A673 (cell line): ENCODE measurements around the gene ANP32B. TPM values are rescaled to one million over a fixed set of nuclear protein-coding genes. Genes with fewer than 3 reads are reported as not detected.

Experiments
- BruUV-seq: library from RNA; stranded (reverse); fragments of 400-500 nt; replicated peaks from 2 replicates; lab custom pipeline; 2021; lab: Mats Ljungman, UMichigan
- CTCF ChIA-PET: fragments of 300-600 bp; sonication (Branson Sonifier 250); formaldehyde crosslinking; loops from one replicate; lab custom pipeline; 2022; ENCODE audit warnings: antibody characterized with exemption; lab: Charles Lee
- POLR2A ChIA-PET: fragments of 300-600 bp; sonication (Branson Sonifier 250); formaldehyde crosslinking; loops from one replicate; lab custom pipeline; 2022; ENCODE audit warnings: antibody characterized with exemption; ENCODE audit not compliant: low non-redundant PET; lab: Charles Lee
- DNase-seq: peaks from one replicate; pipeline ENCODE4 v3.0.0-alpha.2; 2015; ENCODE audit warnings: low spot score
- H3K27ac ChIP-seq: fragments of 200-600 bp; sonication (generic); 2 replicates; pipeline ENCODE4 v1.5.1; 2016; ENCODE audit warnings: mixed run types, low read depth, mild to moderate bottlenecking, mixed read lengths, antibody characterized with exemption, low read length; ENCODE audit not compliant: poor library complexity, severe bottlenecking
- H3K27me3 ChIP-seq: fragments of 200-600 bp; sonication (generic); replicated peaks from 2 replicates; pipeline ENCODE4 v1.6.1; 2017; ENCODE audit warnings: mixed run types, low read depth, mild to moderate bottlenecking, mixed read lengths, antibody characterized with exemption, low read length; ENCODE audit not compliant: insufficient read depth, poor library complexity
- H3K36me3 ChIP-seq: fragments of 200-600 bp; sonication (generic); 2 replicates; pipeline ENCODE4 v1.6.1; 2016; ENCODE audit warnings: mixed run types, mild to moderate bottlenecking, mixed read lengths, antibody characterized with exemption, low read length; ENCODE audit not compliant: insufficient read depth, poor library complexity, severe bottlenecking
- H3K4me1 ChIP-seq: fragments of 200-600 bp; sonication (generic); 2 replicates; pipeline ENCODE4 v1.6.1; 2017; ENCODE audit warnings: mixed run types, mild to moderate bottlenecking, mixed read lengths, antibody characterized with exemption, low read length; ENCODE audit not compliant: insufficient read depth, poor library complexity, severe bottlenecking
- H3K4me3 ChIP-seq: fragments of 200-600 bp; sonication (generic); 2 replicates; pipeline ENCODE4 v1.5.1; 2016; ENCODE audit warnings: low read depth, mixed run types, mild to moderate bottlenecking, mixed read lengths, low read length; ENCODE audit not compliant: poor library complexity, severe bottlenecking
- H3K9me3 ChIP-seq: fragments of 200-600 bp; sonication (generic); 2 replicates; pipeline ENCODE4 v1.6.1; 2016; ENCODE audit warnings: mixed run types, low read depth, mild to moderate bottlenecking, mixed read lengths, antibody characterized with exemption, low read length; ENCODE audit not compliant: poor library complexity, severe bottlenecking
- EZH2 ChIP-seq: fragments of 200-600 bp; sonication (generic); IDR thresholded peaks from 2 replicates; pipeline ENCODE4 v1.6.1; 2017; ENCODE audit warnings: borderline replicate concordance, low read depth, mild to moderate bottlenecking, mixed read lengths, antibody characterized with exemption, low read length; ENCODE audit not compliant: poor library complexity, severe bottlenecking
- intact Hi-C: fragments of 100-400 bp; cut with micrococcal nuclease; formaldehyde crosslinking; loops from one replicate; pipeline ENCODE4 v1.10.0; 2022; ENCODE audit not compliant: unreplicated experiment
- total RNA-seq: library from RNA; stranded (reverse); gene quantifications from 2 replicates; pipeline ENCODE4 v1.2.3, GENCODE V29; 2021
- TF ChIP-seq, protein P1 (sequence below): fragments of 300-800, 200-600 bp; sonication (generic); conservative IDR thresholded peaks from 2 replicates; pipeline ENCODE4 v1.5.1; 2017; ENCODE audit warnings: low read depth, mild to moderate bottlenecking, antibody characterized with exemption, low read length, moderate library complexity, mixed read lengths

ANP32B gene
- total RNA-seq, 1 experiment from 2014 or later = 237 TPM

DNA sequence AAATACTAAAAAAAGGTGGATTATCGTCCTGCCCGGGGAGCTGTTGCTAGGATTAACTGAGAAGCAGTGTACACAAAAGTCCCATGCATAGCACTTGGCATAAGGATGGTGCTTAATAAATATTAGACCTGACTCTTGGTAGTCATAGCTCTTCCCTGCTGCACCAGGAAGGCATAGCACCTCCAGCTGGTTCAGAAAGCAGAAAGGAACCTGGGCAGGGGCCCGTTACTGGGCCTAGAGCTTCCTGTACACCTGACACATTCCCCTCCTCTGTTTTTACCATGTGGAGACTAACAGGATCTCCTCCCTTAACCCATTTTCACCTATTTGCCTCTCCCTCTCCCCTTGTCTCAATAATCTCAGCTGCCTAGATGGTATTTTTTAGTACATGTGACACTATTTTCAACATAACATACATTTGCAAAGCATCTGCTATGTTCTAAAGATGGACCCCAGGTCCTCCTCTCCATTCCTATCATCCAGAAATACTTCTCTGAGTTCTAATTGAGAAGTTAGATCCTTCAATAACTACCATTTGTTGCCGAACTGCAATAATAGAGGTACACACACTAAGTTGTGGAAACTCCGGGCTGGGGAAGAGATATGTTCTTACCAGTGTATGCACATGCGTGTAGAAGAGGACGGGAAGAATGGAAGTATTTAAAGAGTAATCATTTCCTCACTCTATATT lies 3.2 kb upstream of the ANP32B start:
- intact Hi-C loops = no loop called here
- DNase-seq = no peak
- H3K4me3 ChIP-seq = no peak overlapping the region
- H3K27ac ChIP-seq = no peak overlapping the region
- H3K36me3 ChIP-seq = no peaks in the 10 kb centered on the region
- TF ChIP-seq, protein P1, sequence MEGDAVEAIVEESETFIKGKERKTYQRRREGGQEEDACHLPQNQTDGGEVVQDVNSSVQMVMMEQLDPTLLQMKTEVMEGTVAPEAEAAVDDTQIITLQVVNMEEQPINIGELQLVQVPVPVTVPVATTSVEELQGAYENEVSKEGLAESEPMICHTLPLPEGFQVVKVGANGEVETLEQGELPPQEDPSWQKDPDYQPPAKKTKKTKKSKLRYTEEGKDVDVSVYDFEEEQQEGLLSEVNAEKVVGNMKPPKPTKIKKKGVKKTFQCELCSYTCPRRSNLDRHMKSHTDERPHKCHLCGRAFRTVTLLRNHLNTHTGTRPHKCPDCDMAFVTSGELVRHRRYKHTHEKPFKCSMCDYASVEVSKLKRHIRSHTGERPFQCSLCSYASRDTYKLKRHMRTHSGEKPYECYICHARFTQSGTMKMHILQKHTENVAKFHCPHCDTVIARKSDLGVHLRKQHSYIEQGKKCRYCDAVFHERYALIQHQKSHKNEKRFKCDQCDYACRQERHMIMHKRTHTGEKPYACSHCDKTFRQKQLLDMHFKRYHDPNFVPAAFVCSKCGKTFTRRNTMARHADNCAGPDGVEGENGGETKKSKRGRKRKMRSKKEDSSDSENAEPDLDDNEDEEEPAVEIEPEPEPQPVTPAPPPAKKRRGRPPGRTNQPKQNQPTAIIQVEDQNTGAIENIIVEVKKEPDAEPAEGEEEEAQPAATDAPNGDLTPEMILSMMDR = no peak
- TF ChIP-seq EZH2 = no peak
- peaks cover 19% of the 10 kb centered on the region for H3K4me1 ChIP-seq
- ChIA-PET POLR2A (interaction anchor here (0.6 kb wide), 1 partner anchor 89 kb away, joined by 9 read pairs; no protein-coding TSS in a partner anchor), CTCF (no interaction called here)
- H3K27me3 ChIP-seq = no peaks in the 10 kb centered on the region
- H3K9me3 ChIP-seq = no peaks in the 10 kb centered on the region
- BruUV-seq = no TSS peak

DNA sequence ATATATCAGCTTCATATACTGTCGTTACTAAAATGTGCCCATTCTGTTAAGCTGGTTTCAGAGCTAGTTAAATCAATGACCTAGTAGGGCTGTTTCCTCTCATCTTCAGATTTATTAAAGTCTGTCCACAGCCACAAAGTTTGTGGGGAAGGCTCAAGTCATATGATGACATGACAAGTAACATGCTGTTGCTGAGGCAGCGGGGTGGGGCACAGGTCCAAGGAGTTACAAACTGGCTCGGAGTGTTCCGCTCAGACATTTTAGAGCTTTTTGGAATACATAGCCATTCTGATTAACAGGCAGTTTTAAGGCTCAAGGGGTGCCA lies 2.7 kb upstream of the ANP32B start:
- no peak overlapping the region for H3K4me3 ChIP-seq
- H3K4me1 ChIP-seq = peaks cover 24% of the 10 kb centered on the region
- H3K9me3 ChIP-seq = no peaks in the 10 kb centered on the region
- H3K36me3 ChIP-seq = no peaks in the 10 kb centered on the region
- ChIA-PET CTCF (no interaction called here), POLR2A (no interaction called here)
- no TSS peak for BruUV-seq
- DNase-seq = no peak
- no peaks in the 10 kb centered on the region for H3K27me3 ChIP-seq
- intact Hi-C loops = no loop called here
- TF ChIP-seq, protein P1 = no peak
- TF ChIP-seq EZH2 = no peak
- no peak overlapping the region for H3K27ac ChIP-seq

DNA sequence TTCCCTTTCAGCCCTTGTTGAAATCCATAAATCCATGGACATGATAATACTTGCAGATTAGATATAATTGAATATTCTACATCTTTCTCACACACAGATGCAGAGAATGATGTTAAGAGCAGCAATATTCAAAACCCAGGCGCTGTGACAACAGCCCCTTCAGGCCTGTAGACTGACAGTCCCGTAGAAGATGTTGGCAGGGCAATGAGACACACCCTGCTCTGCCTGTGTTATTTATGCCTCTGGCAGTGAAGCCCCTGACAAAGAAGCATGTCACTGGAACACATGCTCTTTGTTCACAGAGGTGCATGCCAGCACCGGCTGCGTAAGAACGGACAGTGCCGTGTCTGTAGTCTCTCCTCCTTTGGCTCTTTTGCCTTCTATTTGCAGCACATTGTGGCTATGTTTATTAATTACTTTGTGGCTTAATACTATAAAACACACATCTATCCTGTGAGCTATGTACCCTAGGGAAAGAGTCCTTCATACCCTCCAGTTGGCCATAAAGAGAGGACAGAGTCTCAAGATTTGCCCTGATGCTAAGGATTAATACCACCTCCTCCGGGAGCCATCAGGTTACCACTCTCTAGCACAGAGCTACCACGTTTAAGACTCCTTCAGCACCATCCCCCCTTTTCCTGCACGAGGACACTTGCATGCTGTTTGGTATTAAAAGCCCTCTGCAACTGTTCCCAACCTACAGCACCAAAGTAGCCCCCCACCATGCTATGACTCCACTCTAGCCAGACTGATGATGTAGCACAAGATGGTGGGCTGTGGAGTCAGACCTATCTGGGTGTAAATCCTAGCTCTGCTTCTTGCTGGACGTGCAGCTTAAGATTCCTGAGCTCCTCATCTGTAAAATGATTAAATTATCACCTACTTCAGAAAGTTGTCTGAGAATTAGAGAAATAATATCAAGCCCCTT lies 2.0 kb upstream of the ANP32B start:
- no TSS peak for BruUV-seq
- CTCF ChIA-PET = no interaction called here

More for the DNA sequence above, 2.0 kb upstream of the ANP32B start:
- Histone ChIP-seq H3K27ac (no peak overlapping the region), H3K4me3 (no peak overlapping the region), H3K4me1 (peaks cover 31% of the 10 kb centered on the region), H3K27me3 (no peaks in the 10 kb centered on the region), H3K36me3 (no peaks in the 10 kb centered on the region), H3K9me3 (no peaks in the 10 kb centered on the region)
- DNase-seq = no peak
- TF ChIP-seq, protein P1 = no peak
- no peak for TF ChIP-seq EZH2
- intact Hi-C loops = no loop called here
- POLR2A ChIA-PET = interaction anchor here (0.7 kb wide), 1 partner anchor 345 kb away, joined by 4 read pairs; no protein-coding TSS in a partner anchor
